ENCODE results near the gene HIPK3.

GRCh38 chr11:33358150-33358831 is 101.1 kb downstream of the HIPK3 start:
- TF ChIP-seq GATA2 (IDR thresholded peaks at IDR 0.05; ENCODE audit: low read depth, low read length) (no peak), GATA3 (IDR thresholded peaks at IDR 0.05; ENCODE audit: low read depth, low read length) (no peak)

All from SH-SY5Y (cell line).